CD14-positive monocyte (primary cell): ENCODE measurements around the gene KIAA0319L. TPM values are rescaled to one million over a fixed set of nuclear protein-coding genes. Genes with fewer than 3 reads are reported as not detected.

ENCODE experiments used
- DNase-seq, 3 donors: peaks; one replicate each; pipeline ENCODE4 v3.0.0-alpha.2; 2011 to 2022
- H2AFZ ChIP-seq: 2 replicates; pipeline ENCODE4 v1.6.0; 2012; ENCODE audit warnings: mild to moderate bottlenecking, low read depth, low read length, inconsistent platforms; ENCODE audit not compliant: insufficient read depth, poor library complexity, severe bottlenecking
- H3K27ac ChIP-seq, 2 donors: 1 replicate in 1 of 2; 2 replicates in 1 of 2; pipeline ENCODE4 v1.5.1; 2012 to 2013; ENCODE audit warnings: low read length in 2 of 2, control low read depth in 1 of 2, inconsistent platforms in 1 of 2, low read depth in 1 of 2, mild to moderate bottlenecking in 1 of 2
- H3K27me3 ChIP-seq, 2 donors: one replicate each; pipeline versions ENCODE4 v1.6.0 to v1.6.1; 2011 to 2013; ENCODE audit warnings: low read length in 2 of 2; ENCODE audit not compliant: control insufficient read depth in 2 of 2, insufficient read depth in 2 of 2
- H3K36me3 ChIP-seq, 2 donors: replicated peaks in 1 of 2; 1 replicate in 1 of 2; 2 replicates in 1 of 2; pipeline versions ENCODE4 v1.5.1 to v1.6.1; 2012 to 2013; ENCODE audit warnings: low read length in 2 of 2, control low read depth in 1 of 2, inconsistent platforms in 1 of 2, mild to moderate bottlenecking in 1 of 2; ENCODE audit not compliant: insufficient read depth in 2 of 2, control insufficient read depth in 1 of 2
- H3K4me1 ChIP-seq, 2 donors: 1 replicate in 1 of 2; 2 replicates in 1 of 2; pipeline versions ENCODE4 v1.5.1 to v1.6.1; 2012 to 2013; ENCODE audit warnings: low read length in 2 of 2, control low read depth in 1 of 2, inconsistent platforms in 1 of 2, mild to moderate bottlenecking in 1 of 2, moderate library complexity in 1 of 2; ENCODE audit not compliant: insufficient read depth in 2 of 2, control insufficient read depth in 1 of 2
- H3K4me2 ChIP-seq: replicated peaks from 2 replicates; pipeline ENCODE3; 2012; ENCODE audit warnings: low read length, moderate library complexity, mild to moderate bottlenecking; ENCODE audit not compliant: poor library complexity, severe bottlenecking; ENCODE audit errors: extremely low read depth
- H3K4me3 ChIP-seq, 3 experiments: fragments of 200-600 bp in 1 of 3; sonication (generic) in 1 of 3; replicated peaks in 1 of 3; 1 replicate in 2 of 3; 2 replicates in 1 of 3; pipeline ENCODE4 v1.5.1; 2011 to 2013; ENCODE audit warnings: low read length in 3 of 3, mild to moderate bottlenecking in 3 of 3, control low read depth in 2 of 3, low read depth in 2 of 3, inconsistent platforms in 1 of 3, moderate library complexity in 1 of 3
- H3K79me2 ChIP-seq: 2 replicates; pipeline ENCODE4 v1.6.0; 2012; ENCODE audit warnings: mild to moderate bottlenecking, control low read depth, inconsistent platforms, low read length, moderate library complexity; ENCODE audit not compliant: insufficient read depth
- H3K9ac ChIP-seq: 2 replicates; pipeline ENCODE4 v1.6.0; 2017; ENCODE audit warnings: low read length, mild to moderate bottlenecking; ENCODE audit not compliant: insufficient read depth, poor library complexity, severe bottlenecking
- H3K9me3 ChIP-seq, 2 donors: replicated peaks in 1 of 2; 1 replicate in 1 of 2; 2 replicates in 1 of 2; pipeline versions ENCODE4 v1.5.1 to v1.6.1; 2012 to 2013; ENCODE audit warnings: low read length in 2 of 2, control low read depth in 1 of 2; ENCODE audit not compliant: control insufficient read depth in 1 of 2, insufficient read depth in 1 of 2
- H4K20me1 ChIP-seq: 2 replicates; pipeline ENCODE4 v1.6.0; 2012; ENCODE audit warnings: mild to moderate bottlenecking, low read length, control low read depth, moderate library complexity; ENCODE audit not compliant: insufficient read depth
- H3K27ac Mint-ChIP-seq, 7 donors: one replicate each; pipeline ENCODE4 v1.8.0; 2020; ENCODE audit warnings: mild to moderate bottlenecking in 7 of 7, mixed read lengths in 7 of 7, moderate library complexity in 6 of 7, inconsistent platforms in 2 of 7
- H3K27me3 Mint-ChIP-seq, 3 donors: one replicate each; pipeline ENCODE4 v1.8.0; 2021 to 2022; ENCODE audit warnings: low read depth in 3 of 3, mild to moderate bottlenecking in 3 of 3, mixed read lengths in 3 of 3, moderate library complexity in 3 of 3, inconsistent platforms in 1 of 3
- H3K36me3 Mint-ChIP-seq, 2 donors: one replicate each; pipeline ENCODE4 v1.8.0; 2020; ENCODE audit warnings: mixed read lengths in 2 of 2, inconsistent platforms in 1 of 2, mild to moderate bottlenecking in 1 of 2
- H3K4me1 Mint-ChIP-seq: one replicate; pipeline ENCODE4 v1.8.0; 2020; ENCODE audit warnings: mild to moderate bottlenecking, mixed read lengths
- H3K4me3 Mint-ChIP-seq, 2 donors: one replicate each; pipeline ENCODE4 v1.8.0; 2020; ENCODE audit warnings: mild to moderate bottlenecking in 2 of 2, mixed read lengths in 2 of 2, moderate library complexity in 1 of 2
- H3K9me3 Mint-ChIP-seq, 7 donors: one replicate each; pipeline ENCODE4 v1.8.0; 2020 to 2022; ENCODE audit warnings: mixed read lengths in 7 of 7, mild to moderate bottlenecking in 6 of 7, moderate library complexity in 6 of 7, inconsistent platforms in 2 of 7
- CTCF ChIP-seq: fragments of 200-600 bp; IDR thresholded peaks from one replicate; pipeline ENCODE4 v1.8.0; 2022; ENCODE audit warnings: antibody characterized with exemption, mild to moderate bottlenecking
- WGBS: methylation state at CpG from one replicate; pipeline ENCODE4 v1.1.5; 2013; ENCODE audit warnings: missing lambda C conversion rate; ENCODE audit not compliant: insufficient coverage; 5-methylcytosine and 5-hydroxymethylcytosine counted together
- intact Hi-C, 2 donors: fragments of 100-400 bp; cut with micrococcal nuclease; formaldehyde crosslinking; loops; one replicate each; pipeline versions ENCODE4 v1.15.0 to v1.15.1; 2023
- polyA plus RNA-seq, 3 donors: library from polyadenylated mRNA; depleted of rRNA in 1 of 3; unstranded in 2 of 3; stranded (reverse) in 1 of 3; fragments of 300-500 nt in 2 of 3; fragments of >200 nt in 1 of 3; fragmentation: Illumina TruSeq in 2 of 3; gene quantifications; 1 replicate in 2 of 3; 2 replicates in 1 of 3; pipeline ENCODE4 v1.2.3, GENCODE V29; 2012 to 2021

KIAA0319L gene
- polyA plus RNA-seq, 3 donors, result 20.6 to 75.3 (median 28.6) TPM

GRCh38 chr1:35555601-35556477, 1.4 kb downstream of the KIAA0319L start:
- Histone ChIP-seq H3K4me2 (peak overlapping the region; percentile 97), H3K36me3 (peaks cover 35 to 44% of the 10 kb centered on the region in 2 donors), H3K9ac (no peak overlapping the region), H2AFZ (no peak overlapping the region), H3K79me2 (peaks cover 63% of the 10 kb centered on the region), H3K4me3 (peak overlapping the region in 1 of 3 experiments; percentile 91), H3K27me3 (no peaks in the 10 kb centered on the region), H3K27ac (no peak overlapping the region), H3K4me1 (peaks cover 27 to 39% of the 10 kb centered on the region in 2 donors), H4K20me1 (peaks cover 35% of the 10 kb centered on the region), H3K9me3 (no peaks in the 10 kb centered on the region)
- no peak for DNase-seq
- peak overlapping the region in 1 of 2 donors; percentile 93 for H3K4me3 Mint-ChIP-seq
- no peak for TF ChIP-seq CTCF
- no peaks in the 10 kb centered on the region for H3K9me3 Mint-ChIP-seq
- no peak overlapping the region for H3K27ac Mint-ChIP-seq
- H3K27me3 Mint-ChIP-seq, result peaks cover 0 to 1% (median 0%) of the 10 kb centered on the region in 3 donors
- 92% methylated on average over 7 of the region's 10 CpGs for WGBS
- peaks cover 53% of the 10 kb centered on the region for H3K4me1 Mint-ChIP-seq
- intact Hi-C loops, result loop anchor here (5.0 to 10.0 kb wide), 5 partner anchors 104 to 364 kb away; partner anchors contain the start of gene SFPQ (in 2 of the 2)
- peaks cover 29 to 43% of the 10 kb centered on the region in 2 donors for H3K36me3 Mint-ChIP-seq

DNA sequence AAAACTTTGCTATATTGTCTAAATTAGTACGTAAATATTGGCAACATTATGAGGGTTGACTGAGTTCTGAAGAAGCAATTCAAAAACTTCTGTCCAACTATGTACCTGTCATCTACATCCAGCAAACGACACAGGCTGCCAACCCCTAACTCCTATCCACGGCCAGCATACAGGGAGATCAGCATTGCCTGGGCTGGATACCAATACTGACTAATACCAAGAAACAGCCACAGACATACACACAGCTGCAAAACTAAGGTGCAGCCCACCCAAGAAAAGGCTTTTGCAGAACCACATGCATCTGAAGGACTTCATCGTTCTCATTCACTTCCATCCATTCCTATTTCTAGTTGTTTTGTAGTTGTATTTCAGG, 2.0 kb downstream of the KIAA0319L start:
- Mint-ChIP-seq H3K27ac (no peak overlapping the region), H3K4me3 (no peak overlapping the region), H3K27me3 (peaks cover 0 to 1% (median 0%) of the 10 kb centered on the region in 3 donors), H3K9me3 (no peaks in the 10 kb centered on the region), H3K36me3 (peaks cover 30 to 42% of the 10 kb centered on the region in 2 donors), H3K4me1 (peaks cover 51% of the 10 kb centered on the region)
- Histone ChIP-seq H3K27ac (no peak overlapping the region), H3K4me3 (no peak overlapping the region), H3K9me3 (no peaks in the 10 kb centered on the region), H2AFZ (no peak overlapping the region), H3K4me1 (peaks cover 27 to 39% of the 10 kb centered on the region in 2 donors), H3K27me3 (no peaks in the 10 kb centered on the region), H3K9ac (no peak overlapping the region), H3K4me2 (no peak overlapping the region), H3K79me2 (peaks cover 70% of the 10 kb centered on the region), H4K20me1 (peaks cover 35% of the 10 kb centered on the region), H3K36me3 (peaks cover 35 to 44% of the 10 kb centered on the region in 2 donors)
- DNase-seq, result no peak
- intact Hi-C loops, result loop anchor here (5.0 to 10.0 kb wide), 5 partner anchors 103 to 363 kb away; partner anchors contain the start of gene SFPQ (in 2 of the 2)
- TF ChIP-seq CTCF, result no peak
- 81% methylated on average over 2 of the region's 4 CpGs for WGBS
